Ramos (cell line): ENCODE data around the gene SKA1.
"Not testable (repeated sequence)": the region's sequence is repeated elsewhere in the genome, so short reads cannot be mapped to it uniquely, and the experiment has no call there.

ENCODE experiments used
- in situ Hi-C: fragments of 300-500 bp; cut with MboI; formaldehyde crosslinking; loops from one replicate; pipeline ENCODE4 v1.14.3; 2022; ENCODE audit warnings: low sequenced_read_pairs; ENCODE audit not compliant: unreplicated experiment

The SKA1 gene

GRCh38 chr18:50388988-50389387 is 14.1 kb downstream of the SKA1 start:
- in situ Hi-C loops: no loop called here

DNA sequence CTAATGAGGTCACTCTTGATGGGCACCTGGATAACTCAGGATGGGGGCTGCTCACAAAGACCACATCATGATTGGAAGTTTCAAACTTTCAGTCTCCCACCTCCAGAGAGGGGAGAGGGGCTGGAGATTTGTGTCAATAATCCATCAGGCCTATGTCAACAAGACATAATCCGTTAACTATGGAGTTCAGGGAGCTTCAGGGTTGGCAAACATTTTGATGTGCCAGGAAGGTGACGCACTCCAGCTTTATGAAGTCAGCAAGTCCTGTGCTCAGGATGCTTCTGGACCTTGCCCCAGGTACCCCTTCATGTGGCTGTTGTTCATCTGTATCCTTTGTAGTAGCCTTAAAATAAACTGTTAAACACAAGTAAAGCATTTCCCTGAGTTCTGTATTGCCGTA is 19.0 kb downstream of the SKA1 start:
- in situ Hi-C loops: no loop called here

GRCh38 chr18:50395093-50395492 is 20.2 kb downstream of the SKA1 start:
- in situ Hi-C loops: no loop called here

GRCh38 chr18:50396005-50396660 is 21.3 kb downstream of the SKA1 start:
- in situ Hi-C loops: no loop called here

GRCh38 chr18:50397023-50397422 is 22.2 kb downstream of the SKA1 start:
- in situ Hi-C loops: no loop called here

DNA sequence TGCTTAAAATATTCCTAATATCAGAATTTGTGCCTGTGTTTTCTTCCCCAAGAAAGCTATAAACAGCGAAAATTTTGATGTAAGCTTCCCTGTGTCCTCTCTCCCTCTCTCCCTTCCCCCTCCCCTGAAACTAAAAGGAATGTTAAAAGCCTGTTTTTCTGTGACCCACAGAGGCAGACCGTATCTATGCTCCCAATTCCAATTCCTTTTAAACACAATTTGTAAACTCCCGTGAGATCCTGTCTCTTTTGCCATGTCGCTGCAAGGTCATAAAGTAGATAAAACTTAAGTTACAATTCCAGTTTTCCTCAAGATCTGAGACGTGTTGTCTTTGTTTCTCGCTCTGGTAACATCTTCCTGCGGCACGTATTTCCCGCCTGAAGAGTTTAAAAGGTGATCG is 23.3 kb downstream of the SKA1 start:
- in situ Hi-C loops: no loop called here

- in situ Hi-C loops: no loop called here
Observed at GRCh38 chr18:50398947-50399346, 24.1 kb downstream of the SKA1 start.

GRCh38 chr18:50399582-50399981 is 24.7 kb downstream of the SKA1 start:
- in situ Hi-C loops: no loop called here

GRCh38 chr18:50400438-50400837 is 25.6 kb downstream of the SKA1 start:
- in situ Hi-C loops: not testable (repeated sequence)

DNA sequence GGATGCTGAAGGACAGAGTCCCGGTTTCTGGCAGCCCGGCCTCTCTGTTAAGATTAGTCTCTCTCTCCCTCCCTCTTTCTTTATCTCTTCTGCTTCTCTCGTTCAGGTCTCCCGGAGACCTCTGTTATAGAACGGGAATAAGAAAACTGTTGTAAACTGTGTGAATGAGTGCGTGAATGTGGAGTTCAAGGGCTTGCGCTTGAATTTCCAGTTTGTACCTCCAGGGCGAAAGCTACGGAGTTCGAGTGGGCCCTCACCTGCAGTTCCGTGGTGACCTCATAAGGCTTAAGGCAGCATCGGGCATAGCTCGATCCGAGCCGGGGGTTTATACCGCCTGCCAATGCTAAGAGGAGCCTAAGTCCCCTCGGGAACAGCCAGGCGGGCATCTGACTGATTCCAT is 26.4 kb downstream of the SKA1 start:
- in situ Hi-C loops: no loop called here

DNA sequence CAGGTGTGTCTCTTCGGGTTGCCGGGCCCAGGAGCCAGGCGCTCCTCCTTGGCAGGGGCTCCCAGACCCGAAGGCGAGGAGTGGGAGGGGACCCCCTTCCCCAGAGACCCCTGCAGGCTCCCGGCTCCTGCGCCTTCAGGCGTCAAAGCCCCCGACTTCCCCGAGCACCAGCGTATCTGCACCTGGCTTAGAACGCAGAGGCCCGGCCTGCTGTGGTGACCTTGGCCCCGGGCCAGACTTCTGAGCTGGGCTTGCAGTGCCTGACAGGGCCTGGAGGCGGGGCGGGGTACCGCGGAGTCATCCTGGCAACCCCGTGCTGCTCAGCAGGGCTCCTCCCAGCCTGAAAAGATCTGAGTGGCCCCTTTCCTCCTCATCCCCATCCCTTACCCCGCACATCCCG is 27.0 kb downstream of the SKA1 start:
- in situ Hi-C loops: no loop called here

- in situ Hi-C loops: not testable (repeated sequence)
Observed at GRCh38 chr18:50404752-50405581, 30.1 kb downstream of the SKA1 start.

DNA sequence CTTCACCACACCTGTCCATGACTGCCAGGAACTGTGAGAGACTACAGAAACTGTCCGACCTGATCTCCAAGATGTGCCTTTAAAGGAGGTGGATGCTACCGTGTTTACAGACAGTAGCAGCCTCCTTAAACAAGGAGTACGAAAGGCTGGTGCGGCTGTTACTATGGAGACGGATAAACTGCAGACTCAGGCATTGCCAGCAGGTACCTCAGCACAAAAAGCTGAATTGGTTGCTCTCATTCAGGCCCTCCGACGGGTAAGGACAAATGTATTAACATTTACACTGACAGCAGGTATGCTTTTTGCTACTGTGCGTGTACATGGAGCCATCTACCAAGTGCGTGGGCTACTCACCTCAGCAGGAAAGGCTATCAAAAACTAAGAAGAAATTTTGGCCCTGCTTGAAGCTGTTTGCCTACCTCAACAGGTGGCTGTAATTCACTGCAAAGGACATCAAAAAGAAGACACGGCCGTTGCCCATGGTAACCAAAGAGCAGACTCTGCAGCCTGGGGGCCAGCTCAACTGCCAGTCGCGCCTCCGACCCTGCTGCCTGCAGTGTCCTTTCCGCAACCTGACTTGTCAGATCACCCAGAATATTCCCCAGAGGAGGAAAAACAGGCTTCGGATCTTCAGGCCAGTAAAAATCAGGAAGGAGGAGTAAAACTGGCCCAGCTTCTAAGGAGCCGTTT is 30.9 kb downstream of the SKA1 start:
- in situ Hi-C loops: no loop called here

GRCh38 chr18:50409236-50409635 is 34.4 kb downstream of the SKA1 start:
- in situ Hi-C loops: no loop called here

- in situ Hi-C loops: no loop called here
Observed at GRCh38 chr18:50410008-50410407, 35.2 kb downstream of the SKA1 start.

DNA sequence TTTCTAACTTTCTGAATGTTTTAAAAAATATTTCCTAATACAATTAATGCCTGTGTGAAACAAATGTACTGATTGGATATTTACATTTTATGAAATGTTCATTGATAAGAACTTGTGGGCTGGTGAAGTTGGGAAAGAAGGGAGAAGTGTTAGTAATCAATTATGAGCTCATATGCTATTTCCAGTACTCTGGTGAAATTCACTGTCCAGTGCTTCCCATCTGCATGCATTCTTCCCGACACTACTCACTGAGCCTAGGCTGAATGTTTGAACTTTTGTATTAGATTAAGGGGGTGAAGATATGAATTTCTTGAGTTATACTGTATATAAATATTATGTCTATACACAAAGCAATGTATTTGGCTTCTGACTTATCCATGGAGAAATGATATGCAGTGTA is 36.0 kb downstream of the SKA1 start:
- in situ Hi-C loops: no loop called here

- in situ Hi-C loops: not testable (repeated sequence)
Observed at GRCh38 chr18:50416832-50417231, 42.0 kb downstream of the SKA1 start.

DNA sequence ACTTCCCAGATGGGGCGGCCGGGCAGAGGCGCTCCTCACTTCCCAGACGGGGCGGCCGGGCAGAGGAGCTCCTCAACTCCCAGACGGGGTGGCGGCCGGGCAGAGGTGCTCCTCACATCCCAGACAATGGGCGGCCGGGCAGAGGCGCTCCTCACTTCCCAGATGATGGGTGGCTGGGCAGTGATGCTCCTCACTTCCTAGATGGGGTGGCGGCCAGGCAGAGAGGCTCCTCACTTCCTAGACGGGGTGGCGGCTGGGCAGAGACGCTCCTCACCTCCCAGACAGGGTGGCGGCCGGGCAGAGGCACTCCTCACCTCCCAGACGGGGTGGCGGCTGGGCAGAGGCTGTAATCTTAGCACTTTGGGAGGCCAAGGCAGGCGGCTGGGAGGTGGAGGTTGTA is 42.9 kb downstream of the SKA1 start:
- in situ Hi-C loops: not testable (repeated sequence)

GRCh38 chr18:50418650-50419049 is 43.8 kb downstream of the SKA1 start:
- in situ Hi-C loops: no loop called here

GRCh38 chr18:50422286-50422898 is 47.5 kb downstream of the SKA1 start:
- in situ Hi-C loops: no loop called here
